Myocyte (in vitro differentiated cells): Measurements from ENCODE around the gene ECSCR. TPM values are rescaled to one million over a fixed set of nuclear protein-coding genes. Genes with fewer than 3 reads are reported as not detected.

Source experiments
- DNase-seq: peaks from one replicate; pipeline ENCODE4 v3.0.0-alpha.2; 2012; ENCODE audit warnings: low read depth
- total RNA-seq: library from RNA; depleted of rRNA; stranded (reverse); fragments of >200 nt; gene quantifications from 2 replicates; pipeline ENCODE4 v1.2.3, GENCODE V29; 2014

ECSCR gene
- total RNA-seq, 1 donor from 2014 or later, result not detected

DNA sequence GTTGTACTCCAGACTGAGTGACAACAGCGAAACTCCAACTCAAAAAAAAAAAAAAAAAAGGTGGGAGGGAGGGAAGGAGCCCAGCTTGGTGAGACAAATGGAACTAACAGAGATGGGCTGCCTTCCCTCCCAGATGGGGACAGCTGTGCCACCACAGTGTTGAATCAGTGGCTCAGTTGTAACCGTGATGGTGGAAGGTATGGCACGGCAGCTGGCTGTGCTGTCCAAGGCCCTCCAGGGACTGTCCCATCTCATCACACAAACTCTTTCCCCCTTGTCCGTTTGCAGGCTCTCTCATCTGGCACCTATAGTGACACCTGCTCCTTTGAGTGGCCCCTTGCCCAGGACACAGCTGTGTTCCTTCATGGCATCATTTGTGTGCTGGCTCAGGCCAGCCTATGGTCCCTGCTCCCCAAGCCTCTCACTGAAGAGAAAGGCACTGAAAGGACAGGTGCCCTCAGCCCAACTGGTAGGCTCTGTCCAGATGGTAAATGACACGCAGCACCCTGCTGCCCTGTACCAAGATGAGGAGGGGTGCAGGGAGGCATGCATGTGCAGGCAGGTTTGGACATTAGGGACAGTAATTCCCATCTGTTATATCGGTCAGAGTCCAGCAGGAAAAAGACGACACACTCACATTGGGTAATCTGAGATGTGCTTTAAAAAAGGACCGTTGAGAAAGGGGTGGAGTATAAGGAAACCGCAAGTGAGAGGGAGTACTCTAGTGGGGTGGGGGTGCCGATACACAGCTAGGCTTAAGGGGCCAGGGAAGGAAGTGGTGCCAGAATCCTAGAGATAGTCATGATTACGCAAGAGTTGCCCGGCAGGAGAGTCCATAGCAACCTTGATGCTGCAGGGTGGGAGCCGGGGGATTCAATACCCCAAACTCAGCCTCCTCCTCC lies 12.6 kb upstream of the ECSCR start:
- peak; percentile 77 for DNase-seq

DNA sequence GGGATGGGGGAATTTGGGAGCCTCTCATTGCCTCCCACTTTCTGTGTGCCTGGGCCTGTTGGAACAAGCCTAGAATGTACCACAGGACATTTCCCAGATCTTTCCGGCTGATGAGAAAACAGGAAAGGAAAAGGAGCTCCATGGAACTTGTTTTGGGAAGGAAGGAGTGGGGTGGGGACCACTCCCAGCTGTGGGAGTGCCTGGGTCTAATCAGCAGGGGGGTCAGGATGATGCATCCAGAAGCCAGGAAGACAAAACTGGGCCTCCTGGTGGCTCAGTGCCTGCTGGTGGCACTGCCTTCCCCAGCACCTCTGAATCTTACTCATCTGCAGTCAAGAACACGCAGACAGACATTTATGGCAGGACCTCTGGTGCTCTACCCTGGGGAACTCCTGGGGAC lies 11.0 kb upstream of the ECSCR start:
- DNase-seq, result no peak

DNA sequence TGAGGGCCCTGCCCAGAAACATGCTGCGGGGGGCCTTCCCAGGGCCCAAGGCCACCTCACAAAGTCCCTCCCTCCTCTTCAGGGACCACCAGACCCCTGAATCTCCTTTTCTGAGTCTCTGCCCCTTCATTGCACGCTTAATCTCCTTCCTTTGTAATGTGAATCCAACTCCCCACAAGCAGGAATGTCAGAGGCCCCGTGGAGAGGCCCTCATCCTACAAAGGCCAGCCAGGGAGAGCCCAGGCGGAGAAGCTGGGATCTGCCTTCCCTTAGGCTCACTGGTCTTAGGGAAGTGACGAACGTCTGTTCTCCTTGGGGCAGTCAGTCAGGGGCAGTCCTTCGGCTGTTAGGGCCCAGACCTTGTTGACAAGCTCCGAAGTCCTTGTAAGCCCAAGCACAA lies 10.6 kb upstream of the ECSCR start:
- DNase-seq, result no peak

DNA sequence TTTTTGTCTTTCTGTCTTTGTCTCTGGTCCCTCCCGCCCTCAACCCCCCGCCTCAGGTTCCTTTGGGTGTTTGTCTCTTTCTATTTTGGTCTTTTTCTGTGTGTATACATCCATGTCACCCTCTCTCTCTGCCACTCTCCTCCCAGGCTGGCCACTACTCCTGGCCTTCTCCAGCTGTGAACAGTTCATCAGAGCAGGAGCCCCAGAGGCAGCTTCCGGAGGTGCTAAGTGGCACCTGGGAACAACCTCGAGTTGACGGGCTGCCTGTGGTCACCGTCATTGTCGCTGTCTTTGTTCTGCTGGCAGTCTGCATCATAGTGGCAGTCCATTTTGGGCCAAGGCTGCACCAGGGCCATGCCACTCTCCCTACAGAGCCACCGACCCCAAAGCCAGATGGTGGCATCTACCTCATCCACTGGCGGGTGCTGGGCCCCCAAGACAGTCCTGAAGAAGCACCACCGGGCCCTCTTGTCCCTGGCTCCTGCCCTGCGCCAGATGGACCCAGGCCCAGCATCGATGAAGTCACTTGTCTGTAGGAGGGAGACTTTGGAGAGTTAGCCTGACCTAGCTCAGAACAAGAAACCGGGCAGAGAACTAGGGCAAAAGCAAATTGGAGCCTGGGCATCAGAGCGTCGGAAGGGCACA lies 10.0 kb upstream of the ECSCR start:
- no peak for DNase-seq

DNA sequence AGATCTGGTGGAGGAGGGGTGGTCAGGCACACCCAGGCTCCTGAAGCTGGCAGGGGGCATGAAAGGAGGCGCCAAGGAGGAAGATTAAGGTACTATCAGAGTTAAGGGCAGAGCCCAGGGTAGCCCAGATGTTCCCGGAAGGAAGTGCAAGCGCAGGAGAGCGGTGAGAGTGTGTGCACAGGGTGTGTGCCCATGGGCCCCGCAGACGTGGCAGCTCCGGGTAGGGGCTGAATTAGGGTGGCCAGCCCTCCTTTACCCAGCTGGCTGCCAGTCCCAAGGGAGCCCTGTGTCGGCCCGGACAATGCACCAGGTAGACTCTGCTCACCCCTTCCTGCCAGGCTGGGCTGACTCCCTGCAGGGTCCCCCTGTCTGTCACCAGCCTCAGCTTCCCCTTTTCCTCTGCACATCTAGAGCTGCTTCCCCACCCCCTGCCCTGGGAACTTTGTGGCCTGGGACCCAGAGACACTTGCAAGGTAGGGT lies 8.3 kb upstream of the ECSCR start, which contains the start of gene SMIM33:
TSS of gene SMIM33 (plus strand) at position 184 of the 480 bp plus-strand sequence. CDS start at position 302, 118 bp downstream.
- DNase-seq, result no peak

DNA sequence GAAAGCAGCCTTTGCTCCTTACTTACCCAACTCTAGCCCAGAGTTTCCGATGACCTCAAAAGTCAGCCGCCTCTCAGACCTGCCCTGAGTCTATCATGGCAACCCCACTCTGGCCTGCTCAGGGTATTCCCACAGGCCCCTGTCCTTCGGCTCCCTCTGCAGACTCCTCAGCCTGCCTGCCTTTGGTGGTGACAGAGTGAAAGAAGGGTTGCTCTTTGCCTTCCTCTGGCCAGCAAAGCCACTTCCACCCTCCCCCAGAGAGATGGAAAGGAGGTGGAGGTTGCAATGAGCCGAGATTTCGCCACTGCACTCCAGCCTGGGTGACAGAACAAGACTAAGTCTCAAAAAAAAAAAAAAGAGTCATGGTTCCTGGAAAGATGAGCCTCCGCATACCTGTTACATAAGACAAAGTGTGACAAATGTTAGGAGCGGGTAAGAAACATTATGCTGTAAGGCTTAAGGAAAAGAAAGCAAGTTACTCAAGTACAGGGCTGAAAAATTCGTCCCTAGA lies 5.9 kb upstream of the ECSCR start:
- no peak for DNase-seq

DNA sequence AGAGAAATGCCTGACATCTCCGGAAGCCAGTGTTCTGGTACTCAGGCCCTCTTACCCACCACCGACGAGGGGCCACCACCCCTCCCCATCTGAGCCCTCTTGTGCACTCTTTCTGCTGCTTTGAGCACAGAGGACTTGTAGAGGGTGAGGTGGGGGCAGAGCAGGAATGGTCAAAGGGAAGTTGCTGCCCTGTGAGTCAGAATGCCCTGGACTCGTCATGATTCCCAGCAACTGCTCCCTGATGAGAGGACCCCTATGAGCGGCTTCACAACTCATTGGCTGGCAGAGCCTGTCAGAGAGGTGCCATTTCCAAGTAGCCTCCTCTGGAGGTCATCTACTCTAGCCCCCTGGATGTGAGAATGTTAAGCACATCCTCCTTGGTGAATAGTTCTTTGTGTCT lies 845 bp downstream of the ECSCR start:
- DNase-seq, result peak; percentile 53

DNA sequence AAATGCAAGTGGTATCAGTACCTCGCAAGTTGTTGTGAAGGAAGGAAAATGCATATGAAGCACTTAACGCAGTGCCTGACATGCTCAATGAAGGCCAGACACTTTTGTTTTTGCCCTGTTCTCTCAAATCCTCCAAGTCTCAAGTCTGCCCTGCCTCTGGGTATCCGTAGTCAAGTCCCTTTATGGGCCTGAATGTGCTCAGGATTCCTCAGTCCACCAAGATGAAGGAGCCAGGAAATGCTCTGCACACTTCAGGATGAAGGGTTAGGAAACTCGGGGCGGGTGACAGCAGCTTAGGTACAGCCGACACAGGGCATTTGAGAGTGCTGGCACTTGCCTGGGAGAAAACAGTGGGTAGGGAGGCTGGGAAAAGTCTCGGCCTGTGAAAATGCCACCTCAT lies 1.4 kb downstream of the ECSCR start:
- no peak for DNase-seq

DNA sequence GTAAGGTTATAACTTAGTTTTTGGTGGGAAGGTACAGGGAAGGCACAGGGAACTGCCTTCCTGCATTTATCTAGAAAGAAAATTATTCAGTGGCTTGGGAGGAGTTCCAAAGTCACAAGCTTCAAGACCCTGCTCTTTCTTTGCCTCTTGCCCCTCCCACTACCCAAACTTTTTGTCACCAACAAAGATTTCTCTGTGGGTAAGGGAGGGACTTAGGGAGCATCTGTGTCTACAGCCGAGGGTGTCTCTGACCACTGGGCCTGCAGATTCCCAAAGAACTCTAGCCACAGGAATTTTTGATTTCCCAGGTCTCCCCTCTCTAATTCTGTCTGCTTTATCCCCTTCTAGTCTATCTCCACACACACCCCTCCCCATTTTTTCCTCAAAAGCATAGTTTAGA lies 2.1 kb downstream of the ECSCR start:
- DNase-seq, result peak; percentile 82

DNA sequence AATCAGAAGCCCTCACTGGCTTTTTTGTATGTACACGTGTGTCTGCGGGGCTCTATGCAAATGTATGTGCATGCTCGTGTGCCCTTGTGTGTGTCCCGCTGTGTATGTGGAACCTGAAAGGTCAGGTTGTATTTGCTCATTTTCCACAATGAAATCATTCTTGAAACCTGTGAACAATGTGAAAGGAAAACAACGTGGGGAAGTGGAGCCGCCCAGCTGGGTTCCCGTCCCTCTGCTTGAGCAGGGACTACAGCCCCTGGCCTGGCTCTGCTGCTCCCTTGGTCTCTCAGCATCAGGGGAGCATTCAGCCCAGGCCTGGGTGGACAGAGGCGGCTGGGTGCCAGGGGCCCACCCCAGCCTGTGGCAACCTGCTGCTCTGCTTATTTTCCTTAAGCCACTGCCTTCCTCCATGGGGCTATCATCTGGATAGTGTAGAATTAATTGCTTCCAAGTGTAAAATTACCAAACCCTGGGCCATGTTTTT lies 3.0 kb downstream of the ECSCR start:
- DNase-seq, result no peak

DNA sequence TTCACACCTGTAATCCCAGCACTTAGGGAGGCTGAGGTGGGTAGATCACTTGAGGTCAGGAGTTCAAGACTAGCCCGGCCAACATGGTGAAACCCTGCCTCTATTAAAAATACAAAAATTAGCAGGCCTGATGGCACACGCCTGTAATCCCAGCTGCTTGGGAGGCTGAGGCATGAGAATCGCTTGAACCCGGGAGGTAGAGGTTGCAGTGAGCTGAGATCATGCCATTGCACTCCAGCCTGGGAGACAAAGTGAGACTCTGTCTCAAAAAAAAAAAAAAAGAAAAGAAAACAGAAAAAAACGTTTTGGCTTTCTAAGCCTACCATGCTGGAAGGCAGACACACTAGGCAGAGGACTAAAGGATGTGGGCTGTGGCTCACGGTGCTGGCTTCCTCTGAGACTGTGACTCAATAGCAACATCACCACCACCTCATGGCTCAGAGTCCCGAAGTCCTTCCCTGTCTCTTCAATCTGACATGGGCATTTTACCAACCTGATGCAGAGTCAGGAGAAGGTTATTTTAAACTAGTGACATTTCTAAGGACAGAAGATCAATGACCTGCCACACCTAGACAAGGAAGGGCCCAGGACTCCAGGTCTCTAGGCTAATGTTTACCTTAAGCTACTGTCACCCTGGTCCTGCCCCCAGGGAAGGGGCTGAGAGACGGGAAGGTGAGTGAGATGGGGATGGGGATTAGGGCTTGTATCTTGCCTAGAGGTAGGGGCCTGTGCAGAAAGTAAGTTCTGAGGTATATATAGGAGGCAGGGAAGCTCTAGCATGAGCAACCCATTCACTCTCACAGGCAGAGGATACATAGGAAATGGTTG lies 3.7 kb downstream of the ECSCR start:
- peak; percentile 57 for DNase-seq

DNA sequence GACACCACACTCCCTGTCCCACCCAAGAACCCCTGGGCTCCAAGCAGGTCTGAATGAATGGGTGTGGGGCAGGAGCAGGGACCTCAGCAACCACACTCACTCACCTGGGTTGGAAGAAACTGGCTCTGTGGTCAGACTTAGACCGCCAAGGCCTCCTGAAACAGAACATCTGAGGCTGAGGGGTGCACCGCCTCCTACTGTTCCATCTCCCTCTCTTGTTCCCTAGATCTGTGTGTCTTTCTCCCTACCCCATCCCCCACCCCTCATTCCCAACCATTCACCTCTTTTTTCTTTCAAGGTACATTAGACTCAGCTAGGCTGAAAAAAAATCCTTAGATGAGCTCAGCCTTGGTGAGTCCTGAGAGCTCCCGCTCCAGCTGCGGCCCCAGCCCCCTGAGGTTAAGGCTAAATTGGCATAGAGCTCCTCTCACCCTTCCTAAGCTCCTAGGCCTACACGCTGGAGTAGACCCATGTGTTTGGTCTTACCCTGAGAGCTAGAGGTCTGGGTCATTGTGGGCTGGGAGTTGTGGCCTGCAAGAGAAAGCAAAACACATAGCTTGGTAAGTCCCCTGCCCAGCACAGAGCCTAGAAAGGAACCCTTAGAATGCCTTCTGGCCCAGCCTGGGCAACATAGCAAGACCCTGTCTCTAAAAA lies 4.8 kb downstream of the ECSCR start:
- no peak for DNase-seq

DNA sequence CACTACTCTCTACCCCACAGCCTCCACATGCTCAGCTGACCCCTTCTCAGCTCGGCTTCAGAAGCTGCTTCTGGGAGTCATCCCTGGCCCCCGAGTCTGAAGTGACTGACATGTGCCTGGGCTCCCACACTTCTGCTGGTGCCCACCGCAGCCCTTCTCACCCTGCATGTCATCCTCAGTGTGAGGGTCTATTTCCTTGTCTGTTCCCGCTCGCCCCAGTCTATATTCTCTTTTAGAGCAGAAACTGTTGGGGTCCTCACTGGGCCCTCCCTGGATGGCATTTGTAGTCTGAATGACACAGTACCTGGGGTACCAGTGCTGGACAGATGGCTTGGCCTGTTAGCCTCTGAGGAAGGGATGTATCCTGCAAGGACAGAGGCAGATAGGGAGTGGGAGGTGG lies 5.3 kb downstream of the ECSCR start:
- no peak for DNase-seq

DNA sequence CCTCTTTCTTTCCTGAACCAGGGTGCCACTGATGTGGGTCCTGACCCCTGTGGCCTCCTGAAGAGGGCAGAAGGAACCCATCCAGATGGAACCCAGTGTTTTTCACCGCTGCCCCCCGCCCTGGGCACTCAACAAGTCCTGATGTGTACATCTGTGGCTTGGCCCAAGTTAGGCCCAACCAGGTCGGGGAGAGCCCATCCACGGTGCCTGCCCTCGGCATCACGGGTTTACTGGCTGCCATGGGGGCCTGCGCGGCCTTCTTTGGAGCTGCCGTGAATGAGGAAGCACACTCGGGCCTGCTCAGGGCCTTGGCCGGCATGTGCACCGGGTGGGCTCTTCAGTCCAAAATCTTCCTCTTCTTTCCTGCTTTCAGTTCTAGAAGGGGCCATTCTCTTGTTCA lies 5.8 kb downstream of the ECSCR start:
- no peak for DNase-seq

DNA sequence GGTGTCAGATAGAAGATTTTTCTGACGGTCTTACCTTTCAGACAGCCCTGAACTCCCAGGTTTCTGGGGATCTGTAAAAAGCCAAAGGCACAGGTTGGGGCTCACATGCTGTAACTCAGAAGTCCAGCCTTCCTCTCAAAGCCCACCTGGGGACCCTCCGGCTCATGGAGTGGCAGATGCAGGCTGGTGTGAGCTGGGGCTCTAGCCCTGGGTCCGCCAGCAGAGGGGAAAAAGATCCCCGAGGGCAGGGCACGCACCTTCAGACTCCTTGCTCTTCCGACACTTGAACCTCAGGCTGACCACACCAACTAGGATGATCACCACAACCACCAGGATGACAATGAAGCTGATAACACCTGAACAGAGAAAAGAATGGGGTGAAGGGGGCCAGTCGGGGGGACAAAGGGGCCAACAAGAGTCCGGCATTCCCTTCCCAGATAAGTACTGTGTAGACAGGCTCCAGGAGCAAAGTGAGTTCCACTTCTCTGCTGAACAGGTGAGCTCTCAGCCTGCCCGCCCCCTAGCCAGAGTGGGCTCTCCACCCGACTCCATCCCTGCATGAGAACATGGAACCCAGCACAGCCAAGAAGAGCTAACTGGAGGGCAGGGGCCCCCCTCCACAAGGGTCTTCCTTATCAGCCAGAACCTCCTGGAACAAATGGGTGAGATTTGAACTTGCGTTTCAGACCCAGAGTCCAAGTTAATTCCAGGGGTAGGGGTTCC lies 7.8 kb downstream of the ECSCR start:
- DNase-seq, result no peak

DNA sequence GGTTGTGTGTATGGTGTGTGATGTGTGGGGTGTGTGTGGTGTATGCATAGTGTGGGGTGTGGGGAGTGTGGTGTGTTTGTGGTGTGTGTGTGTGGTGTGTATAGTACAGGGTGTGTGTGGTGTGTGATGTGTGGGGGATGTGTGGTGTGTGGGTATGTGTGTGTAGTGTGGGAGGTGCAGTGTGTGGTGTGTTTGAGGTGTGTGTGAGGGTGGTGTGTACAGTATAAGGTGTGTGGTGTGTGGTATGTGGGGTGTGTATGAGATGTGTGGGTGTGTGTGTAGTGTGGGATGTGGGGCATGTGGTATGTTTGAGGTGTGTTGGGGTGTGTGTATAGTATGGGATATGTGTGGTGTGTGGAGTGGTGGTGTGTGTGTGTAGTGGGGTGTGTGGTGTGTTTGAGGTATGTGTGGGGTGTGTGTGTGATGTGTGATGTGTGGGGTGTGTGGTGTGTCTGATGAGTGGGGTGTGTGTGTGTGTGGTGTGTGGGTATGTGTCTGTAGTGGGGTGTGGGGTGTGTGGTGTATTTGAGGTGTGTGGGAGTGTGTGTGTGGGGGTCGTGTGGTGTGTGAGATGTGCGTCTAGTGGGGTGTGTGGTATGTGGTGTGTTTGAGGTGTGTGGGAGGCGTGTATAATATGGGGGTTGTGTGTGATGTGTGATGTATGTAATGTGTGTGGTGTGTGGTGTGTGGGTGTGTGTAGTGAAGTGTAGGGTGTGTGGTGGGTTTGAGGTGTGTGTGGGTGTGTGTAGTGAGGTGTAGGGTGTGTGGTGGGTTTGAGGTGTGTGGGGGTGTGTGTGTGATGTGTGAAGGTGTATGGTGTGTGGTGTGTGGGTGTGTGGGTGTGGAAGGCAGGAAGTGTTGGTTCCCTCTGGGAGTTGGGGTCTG lies 8.6 kb downstream of the ECSCR start:
- no peak for DNase-seq

DNA sequence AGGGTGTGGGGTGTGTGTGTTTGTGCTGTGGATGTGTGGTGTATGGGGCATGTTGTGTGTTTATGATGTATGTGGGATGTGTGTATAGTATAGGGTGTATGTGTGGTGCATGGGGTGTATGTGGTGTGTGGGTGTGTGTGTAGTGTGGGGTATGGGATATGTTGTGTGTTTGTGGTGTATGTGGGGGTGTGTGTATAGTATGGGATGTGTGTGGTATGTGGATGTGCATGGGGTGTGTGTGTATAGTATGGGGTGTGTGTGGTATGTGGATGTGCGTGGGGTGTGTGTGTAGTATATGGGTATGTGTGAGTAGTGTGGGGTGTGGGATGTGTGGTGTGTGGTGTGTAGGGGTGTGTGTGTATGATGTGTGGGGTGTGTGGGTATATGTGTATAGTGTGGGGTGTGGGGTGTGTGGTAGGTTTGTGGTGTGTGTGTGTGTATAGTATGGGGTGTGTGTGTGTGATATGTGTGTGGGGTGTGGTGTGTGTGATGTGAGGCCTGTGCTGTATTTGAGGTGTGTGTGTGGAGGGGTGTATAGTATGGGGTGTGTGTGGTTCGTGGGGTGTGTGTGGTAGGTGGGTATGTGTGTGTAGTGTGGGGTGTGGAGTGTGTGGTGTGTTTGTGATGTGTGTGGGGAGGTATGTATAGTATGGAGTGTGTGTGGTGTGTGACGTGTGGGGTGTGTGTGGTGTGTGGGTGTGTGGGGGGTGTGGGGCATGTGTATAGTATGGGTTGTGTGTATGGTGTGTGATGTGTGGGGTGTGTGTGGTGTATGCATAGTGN lies 10.5 kb downstream of the ECSCR start:
- no peak for DNase-seq

DNA sequence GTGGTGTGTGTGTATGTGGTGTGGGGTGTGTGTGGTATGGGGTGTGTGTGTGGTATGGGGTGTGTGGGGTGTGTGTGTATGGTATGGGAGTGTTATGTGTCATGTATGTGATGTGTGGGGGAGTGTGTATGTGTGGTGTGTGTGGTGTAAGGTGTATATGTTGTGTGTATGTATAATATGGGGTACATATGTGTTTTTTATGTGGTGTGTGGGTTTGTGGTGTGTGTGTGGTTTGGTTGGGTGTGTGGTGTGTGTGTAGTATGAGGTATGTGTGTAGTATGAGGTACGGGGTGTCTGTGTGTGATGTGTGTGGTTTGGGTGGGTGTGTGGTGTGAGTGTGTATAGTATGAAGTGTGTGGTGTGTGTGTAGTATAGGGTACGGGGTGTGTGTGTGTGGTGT lies 11.4 kb downstream of the ECSCR start:
- no peak for DNase-seq
